Esophagus squamous epithelium (tissue), 4 donors: Measurements from ENCODE around the gene CCDC33.

Source experiments
- CTCF ChIP-seq, 6 experiments: fragments of 450-650 bp in 4 of 6; fragments of 200-600 bp in 2 of 6; sonication (generic) in 2 of 6; IDR thresholded peaks; one replicate each; pipeline ENCODE4 v1.5.1; 2016 to 2019; ENCODE audit warnings: antibody characterized with exemption in 6 of 6, mild to moderate bottlenecking in 4 of 6, moderate library complexity in 4 of 6
- POLR2A ChIP-seq, 4 donors: fragments of 450-650 bp; IDR thresholded peaks; one replicate each; pipeline ENCODE4 v1.6.1; 2017; ENCODE audit warnings: antibody characterized with exemption in 4 of 4, mild to moderate bottlenecking in 4 of 4, moderate library complexity in 3 of 4

DNA sequence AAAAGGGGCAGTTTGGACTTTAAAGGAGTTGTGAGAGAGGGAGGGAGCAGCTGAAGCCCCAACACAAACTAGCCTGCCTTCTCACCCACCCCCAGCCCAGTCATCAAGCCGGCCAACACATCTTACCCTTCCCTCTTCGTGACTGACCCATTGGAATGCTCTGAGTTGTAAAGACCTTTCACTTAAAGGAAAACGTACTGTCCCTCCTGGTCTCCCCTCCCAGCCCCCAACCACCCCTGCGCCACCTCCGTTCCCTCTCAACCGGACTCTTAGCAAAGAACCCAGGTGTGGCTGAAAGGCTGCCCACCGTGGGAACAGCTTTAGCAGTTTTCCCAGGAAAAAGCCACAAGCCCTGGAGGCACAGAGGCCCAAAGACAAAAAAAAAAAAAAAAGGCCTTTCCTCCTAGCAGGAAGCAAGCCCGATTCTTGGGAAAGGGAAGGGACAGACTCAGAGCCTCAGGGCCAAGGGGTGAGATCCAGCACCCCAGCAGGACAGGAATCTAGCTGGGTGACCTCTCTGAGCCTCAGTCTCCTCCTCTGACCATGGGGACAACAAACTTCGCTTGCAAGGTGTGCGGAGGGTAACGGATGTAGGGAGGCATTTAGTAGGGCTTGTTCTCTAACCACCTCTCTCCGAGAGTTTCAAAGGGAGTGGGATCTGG lies 128.9 kb downstream of the CCDC33 start:
- no peak for TF ChIP-seq CTCF (IDR thresholded peaks at IDR 0.05)
- no peak for TF ChIP-seq POLR2A (IDR thresholded peaks at IDR 0.05)
